SU-DHL-6 (cell line): ENCODE data around the gene COMT.

Experiments
- H2AFZ ChIP-seq: fragments of 200-600 bp; sonication (generic); 2 replicates; pipeline ENCODE4 v1.6.1; 2014; ENCODE audit warnings: low read depth, mild to moderate bottlenecking, moderate library complexity, mixed read lengths, antibody characterized with exemption, low read length; ENCODE audit not compliant: severe bottlenecking
- H3F3A ChIP-seq: fragments of 200-600 bp; shearing (Covaris generic); 2 replicates; pipeline ENCODE4 v1.6.0; 2016; ENCODE audit warnings: antibody characterized with exemption, mild to moderate bottlenecking; ENCODE audit not compliant: insufficient read depth
- H3K27ac ChIP-seq: fragments of 200-600 bp; sonication (generic); 2 replicates; pipeline ENCODE4 v1.5.1; 2016; ENCODE audit warnings: low read depth, mild to moderate bottlenecking, low read length, moderate library complexity, mixed read lengths
- H3K27me3 ChIP-seq: fragments of 200-600 bp; sonication (generic), shearing (Covaris generic); 2 replicates; pipeline ENCODE4 v1.6.0; 2014; ENCODE audit warnings: mild to moderate bottlenecking, low read length
- H3K36me3 ChIP-seq: fragments of 200-600 bp; sonication (generic); 2 replicates; pipeline ENCODE4 v1.6.1; 2014; ENCODE audit warnings: mild to moderate bottlenecking, low read length, mixed read lengths
- H3K4me2 ChIP-seq: fragments of 300-600, 200-600 bp; shearing (Covaris generic), sonication (generic); 2 replicates; pipeline ENCODE4 v1.6.0; 2014; ENCODE audit warnings: low read length, low read depth, mild to moderate bottlenecking; ENCODE audit not compliant: poor library complexity, severe bottlenecking
- H3K4me3 ChIP-seq: fragments of 200-600 bp; sonication (generic); 2 replicates; pipeline ENCODE4 v1.5.1; 2014; ENCODE audit warnings: antibody characterized with exemption, low read length, mild to moderate bottlenecking, mixed read lengths; ENCODE audit not compliant: insufficient read depth, poor library complexity, severe bottlenecking
- H3K79me2 ChIP-seq: fragments of 200-600 bp; sonication (generic); 2 replicates; pipeline ENCODE4 v1.6.1; 2014; ENCODE audit warnings: mild to moderate bottlenecking, low read length, moderate library complexity; ENCODE audit not compliant: insufficient read depth
- H3K9ac ChIP-seq: fragments of 200-600 bp; sonication (generic); 2 replicates; pipeline ENCODE4 v1.7.0; 2014; ENCODE audit warnings: mild to moderate bottlenecking, low read length
- H3K9me2 ChIP-seq: fragments of 200-600 bp; sonication (generic); replicated peaks from 2 replicates; pipeline ENCODE4 v1.6.1; 2014; ENCODE audit warnings: low read length; ENCODE audit not compliant: insufficient read depth
- H3K9me3 ChIP-seq: fragments of 200-600 bp; sonication (generic); 2 replicates; pipeline ENCODE4 v1.6.1; 2014; ENCODE audit warnings: low read length, mixed read lengths; ENCODE audit not compliant: insufficient read depth
- H4K20me1 ChIP-seq: fragments of 200-600 bp; sonication (generic); 2 replicates; pipeline ENCODE4 v1.6.1; 2014; ENCODE audit warnings: low read depth, mild to moderate bottlenecking, antibody characterized with exemption, low read length, moderate library complexity, mixed read lengths
- CTCF ChIP-seq: fragments of 200-600 bp; sonication (generic); IDR thresholded peaks from one replicate; pipeline ENCODE4 v1.5.1; 2017; ENCODE audit warnings: antibody characterized with exemption, mild to moderate bottlenecking, low read length, moderate library complexity; ENCODE audit not compliant: insufficient read depth, poor library complexity, severe bottlenecking
- EZH2phosphoT487 ChIP-seq: fragments of 200-600 bp; sonication (generic), shearing (Covaris generic); conservative IDR thresholded peaks from 2 replicates; pipeline ENCODE4 v1.6.1; 2018; ENCODE audit warnings: mild to moderate bottlenecking, antibody characterized with exemption, low read length, moderate library complexity, mixed read lengths

Gene COMT

GRCh38 chr22:19942157-19943081 lies 847 bp downstream of the COMT start:
- H4K20me1 ChIP-seq, result no peaks in the 10 kb centered on the region
- peak overlapping the region; percentile 94 for H3K4me2 ChIP-seq
- H3K36me3 ChIP-seq, result no peaks in the 10 kb centered on the region
- peaks cover 19% of the 10 kb centered on the region for H3K79me2 ChIP-seq
- no peaks in the 10 kb centered on the region for H3K27me3 ChIP-seq
- H3K9ac ChIP-seq, result peak overlapping the region; percentile 92
- H3K4me3 ChIP-seq, result peak overlapping the region; percentile 77
- H3K9me2 ChIP-seq, result no peaks in the 10 kb centered on the region
- TF ChIP-seq EZH2phosphoT487, result no peak
- no peak for TF ChIP-seq CTCF
- H3K27ac ChIP-seq, result peak overlapping the region; percentile 52
- H2AFZ ChIP-seq, result peak overlapping the region; percentile 74
- H3K9me3 ChIP-seq, result no peaks in the 10 kb centered on the region
- H3F3A ChIP-seq, result no peaks in the 10 kb centered on the region; the same call in 1 of the 2 replicates

- Histone ChIP-seq H3K9me2 (no peaks in the 10 kb centered on the region), H3K79me2 (peaks cover 19% of the 10 kb centered on the region), H3K9ac (peak overlapping the region; percentile 92), H2AFZ (no peak overlapping the region), H3K36me3 (no peaks in the 10 kb centered on the region), H3K27ac (peak overlapping the region; percentile 52), H3K9me3 (no peaks in the 10 kb centered on the region), H3K4me3 (peak overlapping the region; percentile 77), H3K27me3 (no peaks in the 10 kb centered on the region), H3K4me2 (peak overlapping the region; percentile 94), H3F3A (no peaks in the 10 kb centered on the region; the same call in 1 of the 2 replicates), H4K20me1 (no peaks in the 10 kb centered on the region)
- TF ChIP-seq EZH2phosphoT487 (no peak), CTCF (no peak)
These were observed 1.8 kb downstream of the COMT start for GRCh38 chr22:19943082-19944026.

GRCh38 chr22:19948057-19948760 lies 6.6 kb downstream of the COMT start:
- Histone ChIP-seq H3K9ac (no peak overlapping the region), H3K27me3 (no peaks in the 10 kb centered on the region), H4K20me1 (no peaks in the 10 kb centered on the region), H3K9me3 (no peaks in the 10 kb centered on the region), H3K27ac (no peak overlapping the region), H3K4me2 (no peak overlapping the region), H3K4me3 (no peak overlapping the region), H3K79me2 (peaks cover 5% of the 10 kb centered on the region), H2AFZ (no peak overlapping the region), H3K36me3 (no peaks in the 10 kb centered on the region), H3K9me2 (no peaks in the 10 kb centered on the region), H3F3A (no peaks in the 10 kb centered on the region; the same call in 1 of the 2 replicates)
- TF ChIP-seq CTCF (no peak), EZH2phosphoT487 (no peak)
